ENCODE measurements around the gene L3MBTL4.
"Not testable (repeated sequence)": the region's sequence is repeated elsewhere in the genome, so short reads cannot be mapped to it uniquely, and the experiment has no call there.

Gene L3MBTL4

GRCh38 chr18:6414723-6415417 lies at the start of gene L3MBTL4:
TSS of gene L3MBTL4 (minus strand) at chr18:6414911. CDS start at chr18:6311625, 103,286 bp downstream.
- peak; percentile 23 for DNase-seq

- DNase-seq: no peak
These were observed 37.5 kb upstream of the L3MBTL4 start for GRCh38 chr18:6452194-6452593.

- no peak for DNase-seq
These were observed 34.5 kb upstream of the L3MBTL4 start for GRCh38 chr18:6449213-6449612.

GRCh38 chr18:6444466-6445228 lies 29.9 kb upstream of the L3MBTL4 start:
- DNase-seq: no peak

- DNase-seq: no peak
These were observed 26.5 kb upstream of the L3MBTL4 start for GRCh38 chr18:6441200-6441599.

- DNase-seq: no peak
These were observed 23.5 kb upstream of the L3MBTL4 start for GRCh38 chr18:6437937-6438818.

GRCh38 chr18:6435731-6436130 lies 21.0 kb upstream of the L3MBTL4 start:
- DNase-seq: no peak

GRCh38 chr18:6434987-6435709 lies 20.4 kb upstream of the L3MBTL4 start:
- no peak for DNase-seq

GRCh38 chr18:6434481-6434880 lies 19.8 kb upstream of the L3MBTL4 start:
- DNase-seq: no peak

- DNase-seq: no peak
These were observed 17.1 kb upstream of the L3MBTL4 start for GRCh38 chr18:6431659-6432318.

- DNase-seq: no peak
These were observed 14.2 kb upstream of the L3MBTL4 start for GRCh38 chr18:6428851-6429395.

- no peak for DNase-seq
These were observed 12.6 kb upstream of the L3MBTL4 start for GRCh38 chr18:6427286-6427685.

GRCh38 chr18:6423289-6423688 lies 8.6 kb upstream of the L3MBTL4 start:
- no peak for DNase-seq

- DNase-seq: peak; percentile 42
These were observed 491 bp downstream of the L3MBTL4 start for GRCh38 chr18:6414118-6414722.

- DNase-seq: no peak
These were observed 1.1 kb downstream of the L3MBTL4 start for GRCh38 chr18:6413579-6414117.

GRCh38 chr18:6412933-6413472 lies 1.7 kb downstream of the L3MBTL4 start:
- no peak for DNase-seq

GRCh38 chr18:6411382-6411781 lies 3.3 kb downstream of the L3MBTL4 start:
- no peak for DNase-seq

GRCh38 chr18:6409933-6410332 lies 4.8 kb downstream of the L3MBTL4 start:
- DNase-seq: no peak

- DNase-seq: not testable (repeated sequence)
These were observed 6.2 kb downstream of the L3MBTL4 start for GRCh38 chr18:6408543-6408942.

- DNase-seq: no peak
These were observed 7.7 kb downstream of the L3MBTL4 start for GRCh38 chr18:6406910-6407470.
